Nephron (organoid): Measurements from ENCODE around the gene ANKRD55.
"Not testable (repeated sequence)": the region's sequence is repeated elsewhere in the genome, so short reads cannot be mapped to it uniquely, and the experiment has no call there.

Experiments used
- H3K27ac Mint-ChIP-seq, 3 experiments: 2 replicates each; pipeline ENCODE4 v1.8.0; 2020; ENCODE audit warnings: mixed read lengths in 3 of 3, mild to moderate bottlenecking in 2 of 3, moderate library complexity in 1 of 3
- H3K27me3 Mint-ChIP-seq: 2 replicates; pipeline ENCODE4 v1.8.0; 2021; ENCODE audit warnings: low read depth, mild to moderate bottlenecking, moderate library complexity, mixed read lengths
- H3K36me3 Mint-ChIP-seq: 2 replicates; pipeline ENCODE4 v1.8.0; 2020; ENCODE audit warnings: low read depth, mixed read lengths
- H3K4me1 Mint-ChIP-seq: 2 replicates; pipeline ENCODE4 v1.8.0; 2020; ENCODE audit warnings: mixed read lengths
- H3K4me3 Mint-ChIP-seq, 3 experiments: 2 replicates each; pipeline ENCODE4 v1.8.0; 2020; ENCODE audit warnings: mild to moderate bottlenecking in 3 of 3, mixed read lengths in 3 of 3, moderate library complexity in 2 of 3
- H3K9me3 Mint-ChIP-seq: 2 replicates; pipeline ENCODE4 v1.8.0; 2020; ENCODE audit warnings: mixed read lengths
- TF ChIP-seq, protein P1 (sequence below), 3 experiments: fragments of 200-600 bp; sonication (generic); IDR thresholded peaks; one replicate each; pipeline ENCODE4 v1.5.0; 2021; ENCODE audit warnings: antibody characterized with exemption in 3 of 3; ENCODE audit not compliant: unreplicated experiment in 3 of 3

Gene ANKRD55

DNA sequence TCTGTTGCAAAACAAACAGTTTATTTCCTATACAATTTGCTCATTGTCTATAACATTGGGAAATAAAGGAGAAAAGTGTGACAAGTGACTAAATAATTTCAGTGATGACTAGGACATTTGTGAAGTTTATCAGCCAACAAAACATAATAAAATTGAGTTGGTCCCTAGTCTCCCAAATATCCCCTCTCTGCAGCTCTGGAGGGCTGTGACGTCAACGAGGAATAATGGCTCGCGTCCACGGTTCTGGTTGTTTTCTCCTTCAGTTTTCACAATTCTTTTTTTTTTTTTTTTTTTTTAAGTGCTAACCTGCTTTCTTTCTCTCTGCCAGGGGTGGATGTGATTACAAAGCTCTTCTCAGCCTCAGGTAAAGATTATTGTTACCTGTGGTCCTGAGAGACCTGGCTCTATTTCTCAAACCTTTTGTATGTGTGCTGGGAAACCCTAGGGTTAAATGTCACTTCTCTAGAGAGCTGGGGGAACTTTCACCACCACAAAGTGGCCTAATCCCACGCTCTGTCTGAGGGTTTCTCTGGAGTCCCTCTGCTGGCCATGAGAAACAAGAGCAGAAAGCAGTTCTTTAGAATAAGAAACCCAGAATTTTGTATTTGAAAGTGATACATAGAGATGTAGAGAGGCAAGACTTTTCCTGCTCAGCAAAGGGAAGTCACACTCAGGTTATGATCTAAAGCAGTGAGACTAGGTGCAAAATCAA is 36.2 kb upstream of the ANKRD55 start:
- Mint-ChIP-seq H3K27ac (peak overlapping the region; percentile 59 to 71 (median 68)), H3K4me1 (peaks cover 23% of the 10 kb centered on the region), H3K36me3 (no peaks in the 10 kb centered on the region), H3K4me3 (no peak overlapping the region), H3K27me3 (no peaks in the 10 kb centered on the region), H3K9me3 (no peaks in the 10 kb centered on the region)
- TF ChIP-seq, protein P1, sequence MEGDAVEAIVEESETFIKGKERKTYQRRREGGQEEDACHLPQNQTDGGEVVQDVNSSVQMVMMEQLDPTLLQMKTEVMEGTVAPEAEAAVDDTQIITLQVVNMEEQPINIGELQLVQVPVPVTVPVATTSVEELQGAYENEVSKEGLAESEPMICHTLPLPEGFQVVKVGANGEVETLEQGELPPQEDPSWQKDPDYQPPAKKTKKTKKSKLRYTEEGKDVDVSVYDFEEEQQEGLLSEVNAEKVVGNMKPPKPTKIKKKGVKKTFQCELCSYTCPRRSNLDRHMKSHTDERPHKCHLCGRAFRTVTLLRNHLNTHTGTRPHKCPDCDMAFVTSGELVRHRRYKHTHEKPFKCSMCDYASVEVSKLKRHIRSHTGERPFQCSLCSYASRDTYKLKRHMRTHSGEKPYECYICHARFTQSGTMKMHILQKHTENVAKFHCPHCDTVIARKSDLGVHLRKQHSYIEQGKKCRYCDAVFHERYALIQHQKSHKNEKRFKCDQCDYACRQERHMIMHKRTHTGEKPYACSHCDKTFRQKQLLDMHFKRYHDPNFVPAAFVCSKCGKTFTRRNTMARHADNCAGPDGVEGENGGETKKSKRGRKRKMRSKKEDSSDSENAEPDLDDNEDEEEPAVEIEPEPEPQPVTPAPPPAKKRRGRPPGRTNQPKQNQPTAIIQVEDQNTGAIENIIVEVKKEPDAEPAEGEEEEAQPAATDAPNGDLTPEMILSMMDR (IDR thresholded peaks at IDR 0.05; ENCODE audit: unreplicated experiment in 3 of 3), result peak; percentile 52 to 66 (median 63)

- not testable (repeated sequence) for H3K9me3 Mint-ChIP-seq, H3K4me3 Mint-ChIP-seq, H3K36me3 Mint-ChIP-seq, H3K27me3 Mint-ChIP-seq, H3K27ac Mint-ChIP-seq
- peaks cover 19% of the 10 kb centered on the region for H3K4me1 Mint-ChIP-seq
These were observed 35.6 kb upstream of the ANKRD55 start for GRCh38 chr5:56268707-56269106.

- Mint-ChIP-seq H3K9me3 (no peaks in the 10 kb centered on the region), H3K4me1 (peaks cover 20% of the 10 kb centered on the region), H3K27ac (no peak overlapping the region), H3K36me3 (no peaks in the 10 kb centered on the region), H3K4me3 (no peak overlapping the region), H3K27me3 (no peaks in the 10 kb centered on the region)
- TF ChIP-seq, protein P1 (IDR thresholded peaks at IDR 0.05; ENCODE audit: unreplicated experiment in 3 of 3), result no peak
These were observed 34.7 kb upstream of the ANKRD55 start for GRCh38 chr5:56267856-56268255.

DNA sequence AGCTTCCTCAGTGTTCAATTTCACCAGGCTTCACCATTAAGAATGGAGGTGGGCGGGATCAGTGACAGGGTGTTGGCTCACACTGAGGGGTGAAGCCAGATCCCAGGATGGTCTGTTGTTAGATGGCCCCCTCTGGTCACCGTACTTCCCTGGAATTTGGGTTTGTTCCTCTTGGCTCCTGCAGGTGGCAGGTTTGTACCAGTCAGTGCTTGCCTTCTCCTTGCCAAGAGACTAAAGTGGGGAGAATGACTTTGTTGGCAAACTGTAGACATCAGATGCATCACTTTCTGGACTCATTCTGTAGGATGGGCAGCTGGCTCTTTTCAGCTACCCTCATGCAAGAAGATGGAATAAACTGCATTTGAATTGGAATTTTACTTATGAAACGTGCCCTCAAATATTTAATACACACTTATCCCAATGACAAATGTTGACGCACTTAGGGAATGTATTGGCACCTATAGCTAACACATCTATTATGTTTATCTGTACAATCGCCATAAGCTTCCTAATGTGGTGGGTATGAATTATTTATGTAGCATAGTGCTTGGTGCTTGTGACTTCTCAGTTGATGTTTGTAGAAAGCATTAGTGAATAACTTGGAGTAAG is 31.4 kb upstream of the ANKRD55 start:
- peaks cover 11% of the 10 kb centered on the region for H3K4me1 Mint-ChIP-seq
- no peak overlapping the region for H3K27ac Mint-ChIP-seq
- TF ChIP-seq, protein P1 (IDR thresholded peaks at IDR 0.05; ENCODE audit: unreplicated experiment in 3 of 3), result peak; percentile 27 to 47 (median 45)
- no peak overlapping the region for H3K4me3 Mint-ChIP-seq
- no peaks in the 10 kb centered on the region for H3K27me3 Mint-ChIP-seq
- no peaks in the 10 kb centered on the region for H3K36me3 Mint-ChIP-seq
- no peaks in the 10 kb centered on the region for H3K9me3 Mint-ChIP-seq

- H3K4me1 Mint-ChIP-seq, result peaks cover 8% of the 10 kb centered on the region
- peak overlapping the region in 2 of 3 experiments; percentile 14 to 34 for H3K27ac Mint-ChIP-seq
- no peak overlapping the region for H3K4me3 Mint-ChIP-seq
- H3K36me3 Mint-ChIP-seq, result no peaks in the 10 kb centered on the region
- TF ChIP-seq, protein P1 (IDR thresholded peaks at IDR 0.05; ENCODE audit: unreplicated experiment in 3 of 3), result no peak
- H3K9me3 Mint-ChIP-seq, result peaks cover 3% of the 10 kb centered on the region
- no peaks in the 10 kb centered on the region for H3K27me3 Mint-ChIP-seq
These were observed 29.1 kb upstream of the ANKRD55 start for GRCh38 chr5:56262279-56262678.

DNA sequence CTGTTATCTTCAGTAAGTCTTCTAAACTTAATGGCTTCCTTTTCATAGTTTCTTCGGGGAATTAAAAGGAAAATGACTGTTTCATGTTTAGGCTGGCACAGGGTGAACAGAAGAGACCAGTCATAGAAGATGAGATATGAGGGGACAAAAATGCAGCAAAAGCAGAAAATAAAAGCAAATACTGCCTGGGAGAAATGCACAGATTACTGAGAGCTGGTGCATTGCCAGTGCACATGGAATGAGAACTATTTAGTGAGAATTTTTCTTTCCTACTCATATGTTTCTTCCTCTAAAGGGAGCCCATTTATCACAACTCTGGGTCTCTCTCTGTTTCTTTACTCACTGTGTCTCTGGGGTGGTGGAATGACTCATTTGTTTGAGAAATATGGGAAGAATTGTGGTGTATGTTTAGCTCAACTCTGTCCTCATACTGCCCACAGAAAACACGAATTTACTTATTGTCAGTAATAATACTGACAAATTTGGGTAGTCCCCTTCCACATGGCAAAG is 25.9 kb upstream of the ANKRD55 start:
- TF ChIP-seq, protein P1 (IDR thresholded peaks at IDR 0.05; ENCODE audit: unreplicated experiment in 3 of 3), result no peak
- no peak overlapping the region for H3K27ac Mint-ChIP-seq

DNA sequence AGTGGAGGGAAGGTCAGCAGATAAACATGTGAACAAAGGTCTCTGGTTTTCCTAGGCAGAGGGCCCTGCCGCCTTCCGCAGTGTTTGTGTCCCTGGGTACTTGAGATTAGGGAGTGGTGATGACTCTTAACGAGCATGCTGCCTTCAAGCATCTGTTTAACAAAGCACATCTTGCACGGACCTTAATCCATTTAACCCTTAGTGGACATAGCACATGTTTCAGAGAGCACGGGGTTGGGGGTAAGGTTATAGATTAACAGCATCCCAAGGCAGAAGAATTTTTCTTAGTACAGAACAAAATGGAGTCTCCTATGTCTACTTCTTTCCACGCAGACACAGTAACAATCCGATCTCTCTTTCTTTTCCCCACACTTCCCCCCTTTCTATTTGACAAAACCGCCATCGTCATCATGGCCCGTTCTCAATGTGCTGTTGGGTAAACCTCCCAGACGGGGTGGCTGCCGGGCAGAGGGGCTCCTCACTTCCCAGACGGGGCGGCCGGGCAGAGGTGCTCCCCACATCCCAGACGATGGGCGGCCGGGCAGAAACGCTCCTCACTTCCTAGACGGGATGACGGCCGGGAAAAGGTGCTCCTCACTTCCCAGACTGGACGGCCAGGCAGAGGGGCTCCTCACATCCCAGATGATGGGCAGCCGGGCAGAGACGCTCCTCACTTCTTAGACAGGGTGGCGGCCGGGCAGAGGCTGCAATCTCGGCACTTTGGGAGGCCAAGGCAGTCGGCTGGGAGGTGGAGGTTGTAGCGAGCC is 24.8 kb upstream of the ANKRD55 start:
- peaks cover 11% of the 10 kb centered on the region for H3K4me1 Mint-ChIP-seq
- not testable (repeated sequence) for H3K27me3 Mint-ChIP-seq, H3K27ac Mint-ChIP-seq, H3K36me3 Mint-ChIP-seq, H3K4me3 Mint-ChIP-seq
- H3K9me3 Mint-ChIP-seq, result peaks cover 11% of the 10 kb centered on the region

More for the DNA sequence above, 25.9 kb upstream of the ANKRD55 start:
- peaks cover 8% of the 10 kb centered on the region for H3K4me1 Mint-ChIP-seq
- no peaks in the 10 kb centered on the region for H3K36me3 Mint-ChIP-seq
- no peak overlapping the region for H3K4me3 Mint-ChIP-seq
- H3K9me3 Mint-ChIP-seq, result peaks cover 11% of the 10 kb centered on the region
- peaks cover 2% of the 10 kb centered on the region for H3K27me3 Mint-ChIP-seq
